Stimulated activated CD8-positive, alpha-beta memory T cell treated with anti-CD3 and anti-CD28 coated beads, Interleukin-15, amount 100 ng/mL, for 1 hour (primary cell): ENCODE data around the gene TRMT2A.
"Not testable (repeated sequence)": the region's sequence is repeated elsewhere in the genome, so short reads cannot be mapped to it uniquely, and the experiment has no call there.

Source experiments
- DNase-seq: peaks from one replicate; pipeline ENCODE4 v3.0.0-alpha.2; 2020; ENCODE audit warnings: low read depth

Gene TRMT2A

DNA sequence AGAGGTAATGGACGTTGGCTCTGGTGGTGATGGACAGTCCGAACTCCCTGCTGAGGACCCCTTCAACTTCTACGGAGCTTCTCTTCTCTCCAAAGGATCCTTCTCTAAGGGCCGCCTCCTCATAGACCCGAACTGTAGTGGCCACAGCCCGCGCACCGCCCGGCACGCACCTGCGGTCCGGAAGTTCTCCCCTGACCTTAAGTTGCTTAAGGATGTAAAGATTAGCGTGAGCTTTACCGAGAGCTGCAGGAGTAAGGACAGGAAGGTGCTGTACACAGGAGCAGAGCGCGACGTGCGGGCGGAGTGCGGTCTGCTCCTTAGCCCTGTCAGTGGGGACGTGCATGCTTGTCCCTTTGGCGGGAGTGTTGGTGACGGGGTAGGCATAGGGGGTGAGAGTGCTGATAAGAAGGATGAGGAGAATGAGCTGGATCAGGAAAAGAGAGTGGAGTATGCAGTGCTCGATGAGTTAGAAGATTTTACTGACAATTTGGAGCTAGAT is 30.9 kb downstream of the TRMT2A start:
- DNase-seq = no peak

- no peak for DNase-seq
Observed at GRCh38 chr22:20085651-20086050, 31.4 kb downstream of the TRMT2A start.

DNA sequence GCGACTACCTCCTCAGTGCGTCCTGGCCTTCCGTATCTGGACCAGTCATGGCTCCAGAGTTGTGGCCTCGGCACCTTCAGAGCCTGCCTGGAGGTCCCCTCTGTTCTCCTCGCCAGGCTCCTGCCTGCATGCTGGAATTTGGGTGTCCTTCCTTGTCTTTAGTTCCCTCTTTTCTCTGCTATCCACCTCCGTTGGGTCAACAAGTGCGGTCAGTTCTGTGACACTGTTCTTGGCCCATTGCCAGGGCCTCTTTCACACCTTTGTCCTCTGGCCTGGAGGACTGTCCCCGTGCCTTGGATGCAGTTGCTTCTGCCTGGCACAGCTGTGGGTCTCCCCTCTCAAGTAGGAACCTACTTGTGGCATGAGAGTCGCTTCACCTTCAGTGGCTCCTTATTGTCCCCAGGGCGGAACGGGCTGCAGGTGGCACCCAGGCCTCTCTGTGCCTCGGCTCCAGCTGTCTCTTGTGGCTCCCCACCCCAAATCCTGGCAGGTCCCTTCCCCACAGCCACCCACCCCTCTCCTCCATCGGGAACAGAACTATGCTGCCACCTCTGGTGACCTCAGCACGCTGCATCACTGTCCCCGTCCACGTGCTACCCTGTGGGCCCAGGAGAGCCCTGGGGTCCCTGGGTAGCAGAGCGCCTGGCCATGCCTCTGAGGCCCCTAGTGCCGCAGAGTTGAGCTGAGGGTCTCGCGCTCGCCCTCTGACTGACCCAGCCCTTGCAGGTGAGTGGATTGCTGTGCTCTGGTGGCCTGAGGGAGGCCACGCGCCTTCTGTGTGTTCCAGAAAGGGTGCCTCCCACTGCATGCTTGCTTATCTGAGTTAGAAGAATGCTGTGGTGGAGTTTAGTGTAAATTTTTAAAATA is 32.2 kb downstream of the TRMT2A start:
- DNase-seq = no peak

- no peak for DNase-seq
Observed at GRCh38 chr22:20083891-20084546, 33.0 kb downstream of the TRMT2A start.

DNA sequence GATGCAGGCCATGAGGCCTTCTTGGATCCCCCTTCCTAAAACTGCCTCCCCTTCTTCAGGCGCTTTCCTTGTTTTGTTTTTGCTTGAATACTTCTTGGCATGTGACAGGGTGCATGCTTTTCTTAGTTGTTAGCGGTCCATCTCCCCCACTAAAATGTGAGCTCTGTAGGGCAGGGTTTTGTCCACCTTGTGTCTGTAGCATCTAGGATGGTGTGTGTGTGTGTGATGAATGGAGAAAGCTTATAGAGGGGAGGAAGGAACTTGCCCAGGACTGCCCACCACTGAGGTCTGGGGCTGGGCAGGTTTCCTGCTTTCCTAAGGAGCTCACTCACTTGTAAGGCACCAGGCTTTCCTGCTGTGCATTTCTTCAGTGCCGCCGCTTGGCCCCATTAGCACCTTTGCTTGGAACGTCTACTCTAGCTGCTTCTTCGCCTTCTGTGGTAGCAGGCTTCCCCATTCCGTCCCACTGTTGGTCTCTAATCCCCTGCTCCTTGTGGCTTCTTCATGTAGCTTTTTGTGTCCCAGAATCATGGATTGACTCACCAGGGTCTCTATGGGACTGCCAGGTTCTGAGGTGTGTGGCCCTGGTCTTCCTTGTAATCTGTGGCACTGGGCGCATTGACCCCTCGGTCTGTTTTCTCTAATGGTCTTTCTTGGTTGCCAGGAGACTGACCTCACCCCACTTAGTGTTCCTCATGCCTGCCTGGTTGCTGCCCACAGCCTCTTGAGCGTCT is 33.7 kb downstream of the TRMT2A start:
- DNase-seq = no peak

DNA sequence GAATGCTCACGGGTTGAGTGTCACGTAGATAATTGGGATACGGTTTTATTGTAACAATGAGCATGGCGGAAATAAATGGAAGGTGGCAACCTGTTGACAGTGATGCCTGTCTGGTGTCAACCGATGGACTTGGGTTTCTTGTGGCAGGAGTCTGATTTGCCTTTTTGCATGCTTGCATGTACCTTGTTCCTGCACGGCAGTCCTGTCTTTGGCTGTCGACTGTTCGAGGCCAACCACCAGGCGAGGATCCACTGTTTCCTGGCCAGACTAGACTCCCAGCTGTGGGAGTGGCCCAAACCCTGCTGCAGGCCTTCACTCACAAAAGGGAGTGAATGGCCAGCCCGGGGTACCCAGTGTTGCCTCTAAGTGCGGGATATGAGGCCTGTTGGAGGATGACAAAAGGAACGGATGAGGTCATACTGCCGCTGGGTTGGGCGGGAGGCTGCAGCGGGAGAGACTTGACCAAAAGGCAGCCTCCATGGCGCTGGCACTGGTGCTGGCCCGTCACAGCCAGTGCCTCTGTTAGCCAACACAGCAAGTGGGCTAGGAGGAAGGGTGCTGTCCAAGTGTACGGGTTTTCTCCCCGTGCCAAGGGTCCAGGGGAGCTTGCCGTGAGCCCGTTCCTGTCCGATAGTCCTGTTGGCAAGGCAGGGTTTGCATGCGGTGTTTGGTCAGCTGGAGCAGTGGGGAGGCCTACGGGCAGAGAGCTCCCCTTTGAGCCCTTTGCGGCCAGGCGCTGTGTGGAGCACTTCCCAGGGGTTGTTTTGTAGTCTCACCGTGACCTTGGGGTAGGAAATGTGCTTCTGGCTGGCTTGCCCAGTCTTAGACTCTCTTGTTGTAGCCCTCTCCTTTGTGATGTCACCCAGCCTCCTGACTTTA is 36.0 kb downstream of the TRMT2A start:
- no peak for DNase-seq

DNA sequence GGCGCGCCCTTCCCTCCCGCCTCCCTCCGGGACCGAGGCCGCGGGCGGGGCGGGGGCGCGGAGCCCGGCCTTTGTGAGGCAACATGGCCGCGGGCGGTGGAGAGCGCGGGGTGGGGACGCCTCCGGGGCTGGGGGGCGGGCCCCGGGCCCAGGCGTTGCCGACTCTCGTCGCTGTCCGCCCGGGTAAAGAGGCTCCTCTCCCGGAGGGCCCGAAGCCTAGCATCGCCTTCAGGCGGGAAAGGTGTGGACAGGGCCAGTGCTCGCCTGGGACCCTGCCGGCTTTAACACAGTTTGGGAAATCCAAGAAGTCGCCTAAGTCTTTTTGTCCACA is 36.6 kb downstream of the TRMT2A start:
- DNase-seq = peak; percentile 41

GRCh38 chr22:20079745-20080444 is 37.1 kb downstream of the TRMT2A start, which contains the start of gene DGCR8:
Gene DGCR8 (plus strand): TSS chr22:20080241. CDS start chr22:20085964, 5,723 bp downstream.
- peak; percentile 26 for DNase-seq

GRCh38 chr22:20076627-20077172 is 40.3 kb downstream of the TRMT2A start:
- no peak for DNase-seq

DNA sequence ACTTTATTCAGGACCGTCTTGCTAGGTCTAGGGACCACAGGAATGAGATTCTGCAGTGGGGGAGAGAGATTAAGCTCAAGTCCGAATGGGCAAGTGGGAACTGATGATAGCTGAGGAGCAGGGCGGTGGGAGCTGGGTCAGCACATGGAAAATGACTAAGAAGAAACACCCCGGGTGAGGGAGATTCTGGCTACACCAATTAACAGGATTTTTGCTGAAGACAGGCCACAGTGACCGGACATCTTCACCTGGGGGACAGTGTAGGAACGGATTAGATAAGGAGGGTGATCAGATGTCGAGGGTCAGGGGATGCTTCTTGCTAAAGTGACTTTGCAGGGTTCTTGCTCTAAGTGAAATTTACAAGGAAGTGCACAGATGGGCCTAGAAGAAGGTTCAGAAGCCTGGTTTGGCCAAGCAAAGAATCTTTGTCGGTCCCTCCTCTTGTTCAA is 45.5 kb downstream of the TRMT2A start:
- no peak for DNase-seq

DNA sequence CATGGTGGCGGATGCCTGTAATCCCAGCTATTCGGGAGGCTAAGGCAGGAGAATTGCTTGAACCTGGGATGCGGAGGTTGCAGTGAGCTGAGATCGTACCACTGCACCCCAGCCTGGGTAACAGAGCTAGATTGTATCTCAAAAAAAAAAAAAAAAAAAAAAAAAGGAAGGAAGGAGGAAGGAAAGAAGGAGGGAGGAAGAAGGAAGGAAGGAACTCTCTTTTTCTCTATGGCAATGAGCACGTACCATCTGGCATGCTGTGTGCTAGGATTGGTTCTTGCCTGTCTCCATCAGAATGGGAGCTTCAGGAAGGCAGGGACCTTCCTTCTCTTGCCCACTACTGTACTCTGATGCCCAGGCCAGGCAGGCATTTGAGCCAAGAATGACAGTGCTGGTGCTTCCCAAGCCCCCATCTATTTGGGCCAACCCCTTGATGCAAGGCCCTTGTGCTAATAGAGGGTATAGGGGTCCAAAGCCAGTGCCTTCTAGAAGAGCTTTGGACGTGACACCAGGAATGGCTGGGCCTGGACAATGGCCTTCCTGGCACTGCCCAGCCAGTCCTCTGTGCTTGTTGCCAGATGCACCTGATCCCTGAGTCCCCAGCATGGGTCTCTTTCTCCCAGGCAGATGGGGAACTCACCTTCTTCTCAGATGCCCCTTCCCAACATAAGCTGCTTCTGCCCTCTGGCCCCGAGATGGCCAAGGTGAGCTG is 47.5 kb downstream of the TRMT2A start:
- no peak for DNase-seq

DNA sequence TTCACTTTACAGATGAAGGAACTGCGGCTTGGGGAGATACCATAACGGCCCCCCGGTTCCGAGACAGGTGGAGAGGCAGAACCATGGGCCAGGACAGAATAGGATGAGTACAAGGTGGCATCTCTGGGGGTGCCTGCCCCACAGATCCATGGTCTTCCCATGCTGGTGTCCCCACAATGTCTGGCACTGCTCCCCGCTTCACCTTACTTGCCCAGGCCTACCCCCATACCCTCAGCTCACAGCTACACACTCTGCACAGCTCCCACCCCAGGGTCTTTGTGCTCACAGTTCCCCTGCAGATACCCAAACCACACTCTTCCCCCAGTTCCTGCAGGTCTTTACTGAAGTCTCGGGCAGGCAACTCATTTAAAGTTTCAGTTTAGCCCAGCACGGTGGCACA is 48.4 kb downstream of the TRMT2A start:
- no peak for DNase-seq

GRCh38 chr22:20067384-20067682 is 49.7 kb downstream of the TRMT2A start:
- not testable (repeated sequence) for DNase-seq

GRCh38 chr22:20066617-20067383 is 50.2 kb downstream of the TRMT2A start:
- DNase-seq = no peak

GRCh38 chr22:20065896-20066616 is 51.0 kb downstream of the TRMT2A start:
- no peak for DNase-seq

- no peak for DNase-seq
Observed at GRCh38 chr22:20064545-20065262, 52.3 kb downstream of the TRMT2A start.

- DNase-seq = no peak
Observed at GRCh38 chr22:20064140-20064480, 52.9 kb downstream of the TRMT2A start.
